OCI-LY3 (cell line): ENCODE measurements around the gene KRT16.
"Not testable (repeated sequence)": the region's sequence is repeated elsewhere in the genome, so short reads cannot be mapped to it uniquely, and the experiment has no call there.

Experiments used
- H2AFZ ChIP-seq: fragments of 200-600, 300-600 bp; shearing (Covaris generic); 2 replicates; pipeline ENCODE4 v1.6.0; 2014; ENCODE audit warnings: antibody characterized with exemption, low read depth, low read length
- H3K27ac ChIP-seq: fragments of 200-600, 300-600 bp; sonication (generic); 2 replicates; pipeline ENCODE4 v1.5.1; 2014; ENCODE audit warnings: mild to moderate bottlenecking, low read length, moderate library complexity, mixed read lengths
- H3K27me3 ChIP-seq: fragments of 200-600, 300-600 bp; sonication (generic); 2 replicates; pipeline ENCODE4 v1.6.1; 2014; ENCODE audit warnings: low read depth, low read length, mixed read lengths
- H3K36me3 ChIP-seq: fragments of 200-600, 300-600 bp; sonication (generic); replicated peaks from 2 replicates; pipeline ENCODE3; 2014; ENCODE audit warnings: low read depth, low read length, mixed read lengths
- H3K4me1 ChIP-seq: fragments of 300-600, 200-600 bp; sonication (generic); 2 replicates; pipeline ENCODE4 v1.6.1; 2014; ENCODE audit warnings: low read length, mixed read lengths
- H3K4me2 ChIP-seq: fragments of 200-600, 300-600 bp; sonication (generic); 2 replicates; pipeline ENCODE4 v1.6.1; 2014; ENCODE audit warnings: low read length, mixed read lengths
- H3K4me3 ChIP-seq: fragments of 300-600, 200-600 bp; sonication (generic); 2 replicates; pipeline ENCODE4 v1.5.1; 2014; ENCODE audit warnings: antibody characterized with exemption, mild to moderate bottlenecking, low read length, moderate library complexity
- H3K79me2 ChIP-seq: fragments of 300-600, 200-600 bp; shearing (Covaris generic); 2 replicates; pipeline ENCODE4 v1.6.1; 2014; ENCODE audit warnings: mild to moderate bottlenecking, low read length, mixed read lengths
- H3K9ac ChIP-seq: fragments of 300-600, 200-600 bp; shearing (Covaris generic); 2 replicates; pipeline ENCODE4 v1.6.0; 2014; ENCODE audit warnings: mild to moderate bottlenecking, low read length, moderate library complexity
- H3K9me3 ChIP-seq: fragments of 200-600, 300-600 bp; shearing (Covaris generic); 2 replicates; pipeline ENCODE4 v1.6.1; 2014; ENCODE audit warnings: low read length, mixed read lengths; ENCODE audit not compliant: insufficient read depth
- H4K20me1 ChIP-seq: fragments of 200-600, 300-600 bp; sonication (generic); 2 replicates; pipeline ENCODE4 v1.6.1; 2016; ENCODE audit warnings: low read length, mixed read lengths; ENCODE audit not compliant: insufficient read depth
- EZH2phosphoT487 ChIP-seq: fragments of 200-600 bp; shearing (Covaris generic); IDR thresholded peaks from 2 replicates; pipeline ENCODE4 v1.6.1; 2018; ENCODE audit warnings: antibody characterized with exemption, mixed run types, low read depth
- TF ChIP-seq, protein P1 (sequence below): fragments of 200-600, 300-600 bp; sonication (generic); IDR thresholded peaks from 2 replicates; pipeline ENCODE4 v1.5.1; 2014; ENCODE audit warnings: antibody characterized with exemption, low read length, low read depth

The KRT16 gene

DNA sequence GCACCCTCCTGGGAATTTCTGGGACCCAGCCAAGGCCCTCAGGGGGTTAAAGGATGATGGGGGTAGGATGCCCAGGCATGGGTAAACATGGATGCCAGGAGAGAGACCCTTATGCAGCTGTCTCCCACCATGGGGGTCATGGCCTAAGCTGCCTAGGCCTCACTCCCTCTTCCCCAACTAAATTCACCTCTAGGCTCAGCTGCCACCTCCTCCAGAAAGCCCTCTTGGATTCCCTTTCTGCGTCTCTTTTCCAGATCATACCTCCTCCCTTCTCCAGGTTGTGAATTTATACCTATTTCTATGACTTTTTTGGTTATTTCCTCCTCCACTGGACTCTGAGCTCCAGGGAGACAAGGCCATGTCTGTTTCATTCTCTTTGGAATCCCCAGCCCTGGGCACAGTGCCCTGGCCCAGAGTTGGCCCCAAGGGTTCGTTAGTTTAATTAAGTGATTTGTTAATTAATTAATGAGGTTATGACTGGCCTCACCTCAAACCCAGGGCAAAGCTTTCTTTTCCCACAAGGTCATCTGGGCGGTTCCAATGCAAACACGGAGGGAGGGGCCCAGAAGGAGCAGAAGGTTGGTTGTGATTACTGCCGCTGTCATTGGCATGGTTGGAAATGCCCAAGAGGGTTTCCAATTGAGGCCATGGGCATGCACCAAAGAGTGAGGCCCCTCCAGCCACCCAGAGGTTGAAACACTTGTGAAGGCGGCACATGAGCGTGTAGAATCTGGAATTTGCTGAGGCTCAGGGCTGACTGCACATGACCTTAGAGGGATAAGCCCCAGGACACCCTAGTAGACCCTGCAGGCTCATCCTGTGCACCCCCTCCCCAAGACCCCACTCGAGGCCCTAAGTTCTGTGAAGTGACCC lies 18.7 kb upstream of the KRT16 start:
- TF ChIP-seq EZH2phosphoT487, result no peak
- H3K4me1 ChIP-seq, result no peaks in the 10 kb centered on the region
- no peak overlapping the region for H3K27ac ChIP-seq
- no peak overlapping the region for H3K4me3 ChIP-seq
- H4K20me1 ChIP-seq, result no peaks in the 10 kb centered on the region
- no peaks in the 10 kb centered on the region for H3K79me2 ChIP-seq
- no peak overlapping the region for H2AFZ ChIP-seq
- no peaks in the 10 kb centered on the region for H3K27me3 ChIP-seq
- H3K9ac ChIP-seq, result no peak overlapping the region
- no peaks in the 10 kb centered on the region for H3K9me3 ChIP-seq
- no peaks in the 10 kb centered on the region for H3K36me3 ChIP-seq
- H3K4me2 ChIP-seq, result no peak overlapping the region

DNA sequence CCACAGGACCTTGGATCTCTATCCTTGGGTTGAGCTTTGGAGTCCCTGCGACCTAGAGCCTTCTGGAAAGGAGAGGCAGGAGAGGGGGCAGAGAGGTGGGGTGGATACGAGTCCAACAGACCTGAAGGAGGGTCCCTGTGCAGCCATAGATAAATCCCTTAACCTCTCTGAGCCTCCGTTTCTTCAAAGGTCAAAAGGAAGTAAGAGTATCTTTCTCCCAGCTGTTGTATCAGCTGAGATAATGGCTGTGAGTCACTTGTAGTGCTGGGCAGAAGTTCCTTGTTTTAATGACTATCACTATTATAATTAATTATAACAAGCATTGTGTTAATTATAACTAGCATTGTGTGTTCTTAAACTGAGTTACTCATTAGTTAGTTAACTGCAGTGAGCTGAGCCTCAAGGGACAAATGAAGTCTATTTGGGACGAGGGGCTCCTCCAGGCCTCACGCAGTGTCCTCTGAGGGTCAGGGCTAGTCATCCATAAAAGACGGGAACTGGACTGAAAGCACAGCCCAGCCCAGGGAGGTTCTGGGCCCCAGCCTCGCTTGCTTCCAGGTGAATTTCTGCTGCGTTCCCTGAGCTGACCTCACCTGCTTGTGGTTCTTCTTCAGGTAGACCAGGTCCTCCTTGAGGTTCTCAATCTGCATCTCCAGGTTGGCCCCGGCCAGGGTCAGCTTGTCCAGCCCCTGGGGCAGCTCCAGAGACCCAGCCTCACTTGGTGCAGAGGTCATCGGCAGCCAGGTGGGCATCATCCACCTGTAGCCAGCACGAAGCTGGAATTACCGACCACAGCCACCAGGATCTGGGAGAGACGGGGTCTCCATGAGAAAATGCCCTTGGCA lies 17.5 kb upstream of the KRT16 start:
- Histone ChIP-seq H3K9me3 (no peaks in the 10 kb centered on the region), H2AFZ (no peak overlapping the region), H3K9ac (no peak overlapping the region), H3K27ac (no peak overlapping the region), H4K20me1 (no peaks in the 10 kb centered on the region), H3K79me2 (no peaks in the 10 kb centered on the region), H3K4me3 (no peak overlapping the region), H3K4me1 (no peaks in the 10 kb centered on the region), H3K4me2 (no peak overlapping the region), H3K27me3 (no peaks in the 10 kb centered on the region), H3K36me3 (no peaks in the 10 kb centered on the region)
- TF ChIP-seq EZH2phosphoT487, result no peak
- TF ChIP-seq, protein P1, sequence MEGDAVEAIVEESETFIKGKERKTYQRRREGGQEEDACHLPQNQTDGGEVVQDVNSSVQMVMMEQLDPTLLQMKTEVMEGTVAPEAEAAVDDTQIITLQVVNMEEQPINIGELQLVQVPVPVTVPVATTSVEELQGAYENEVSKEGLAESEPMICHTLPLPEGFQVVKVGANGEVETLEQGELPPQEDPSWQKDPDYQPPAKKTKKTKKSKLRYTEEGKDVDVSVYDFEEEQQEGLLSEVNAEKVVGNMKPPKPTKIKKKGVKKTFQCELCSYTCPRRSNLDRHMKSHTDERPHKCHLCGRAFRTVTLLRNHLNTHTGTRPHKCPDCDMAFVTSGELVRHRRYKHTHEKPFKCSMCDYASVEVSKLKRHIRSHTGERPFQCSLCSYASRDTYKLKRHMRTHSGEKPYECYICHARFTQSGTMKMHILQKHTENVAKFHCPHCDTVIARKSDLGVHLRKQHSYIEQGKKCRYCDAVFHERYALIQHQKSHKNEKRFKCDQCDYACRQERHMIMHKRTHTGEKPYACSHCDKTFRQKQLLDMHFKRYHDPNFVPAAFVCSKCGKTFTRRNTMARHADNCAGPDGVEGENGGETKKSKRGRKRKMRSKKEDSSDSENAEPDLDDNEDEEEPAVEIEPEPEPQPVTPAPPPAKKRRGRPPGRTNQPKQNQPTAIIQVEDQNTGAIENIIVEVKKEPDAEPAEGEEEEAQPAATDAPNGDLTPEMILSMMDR, result no peak

DNA sequence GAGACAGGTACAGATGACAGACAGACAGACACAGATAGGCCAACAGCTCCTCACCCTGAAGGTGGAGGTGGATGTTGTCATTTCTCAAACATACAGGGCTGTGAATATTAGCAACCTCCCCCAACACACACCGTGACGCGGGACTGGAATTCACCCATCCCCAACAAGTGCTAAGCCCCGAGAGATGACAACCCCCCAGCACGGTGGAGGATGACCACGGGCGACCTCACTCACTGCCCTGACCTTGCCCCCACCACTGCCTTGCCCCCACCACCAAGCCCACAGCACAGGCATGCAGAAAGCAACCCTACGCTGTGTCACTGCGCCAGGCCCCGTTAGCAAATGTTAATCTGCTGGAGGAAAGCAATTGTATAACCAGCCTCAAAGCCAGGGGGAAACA lies 16.7 kb upstream of the KRT16 start:
- Histone ChIP-seq H3K36me3 (no peaks in the 10 kb centered on the region), H3K9me3 (no peaks in the 10 kb centered on the region), H4K20me1 (no peaks in the 10 kb centered on the region), H3K4me1 (no peaks in the 10 kb centered on the region), H3K4me2 (no peak overlapping the region), H3K4me3 (no peak overlapping the region), H3K79me2 (no peaks in the 10 kb centered on the region), H2AFZ (no peak overlapping the region), H3K9ac (no peak overlapping the region), H3K27ac (no peak overlapping the region), H3K27me3 (no peaks in the 10 kb centered on the region)
- TF ChIP-seq, protein P1, result no peak
- no peak for TF ChIP-seq EZH2phosphoT487

DNA sequence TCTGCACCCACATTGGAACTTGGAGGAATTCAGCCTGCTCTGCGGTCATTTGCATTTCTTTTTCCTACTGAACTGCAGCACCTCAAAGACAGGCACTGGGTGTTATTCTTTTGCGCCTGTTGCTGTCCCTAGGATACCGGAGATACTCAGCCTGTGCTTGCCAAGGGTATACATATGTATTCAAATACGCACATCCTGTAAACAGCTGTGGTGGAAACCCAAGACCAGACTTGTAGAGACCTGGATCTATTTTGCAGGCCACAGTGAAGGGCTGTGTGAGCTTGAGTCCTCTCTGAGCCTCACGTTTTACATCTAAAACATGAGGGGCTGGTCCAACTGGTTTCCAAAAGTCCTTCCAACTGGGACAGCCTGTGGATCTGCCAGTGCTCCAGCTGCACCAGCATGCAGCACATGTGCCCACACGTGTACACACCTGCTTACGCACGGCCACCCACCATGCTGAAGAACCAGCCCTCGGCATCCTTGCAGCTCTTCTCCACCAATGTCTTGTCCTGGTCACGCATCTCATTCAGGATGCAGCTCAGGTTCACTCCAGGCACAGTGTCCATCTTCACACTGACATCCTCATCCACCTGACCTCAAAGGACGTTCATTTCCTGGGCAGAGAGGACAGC lies 16.2 kb upstream of the KRT16 start:
- not testable (repeated sequence) for H3K9ac ChIP-seq, H2AFZ ChIP-seq, H3K4me3 ChIP-seq, H3K9me3 ChIP-seq, H3K4me1 ChIP-seq, H3K79me2 ChIP-seq, H3K27ac ChIP-seq, H3K27me3 ChIP-seq, H3K4me2 ChIP-seq, H4K20me1 ChIP-seq, H3K36me3 ChIP-seq

DNA sequence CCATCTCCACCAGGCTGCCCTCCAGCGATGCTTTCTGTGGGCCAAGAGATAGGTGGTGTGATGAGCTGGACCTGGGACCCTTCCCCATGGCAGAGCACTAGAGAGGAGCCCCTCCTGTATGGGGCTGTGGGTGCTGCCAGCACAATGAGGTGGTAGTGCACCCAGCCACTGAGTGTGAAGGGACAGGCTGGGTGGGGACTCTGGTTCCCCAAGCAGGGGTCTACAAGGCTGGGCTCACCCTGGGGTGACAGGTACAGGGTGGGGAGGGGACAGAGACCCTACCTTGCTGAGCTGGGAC lies 15.5 kb upstream of the KRT16 start:
- not testable (repeated sequence) for H2AFZ ChIP-seq, H3K4me1 ChIP-seq, H3K4me3 ChIP-seq

More for the DNA sequence above, 15.5 kb upstream of the KRT16 start:
- H3K27ac ChIP-seq, H4K20me1 ChIP-seq, H3K9ac ChIP-seq, H3K36me3 ChIP-seq, H3K79me2 ChIP-seq, H3K27me3 ChIP-seq, H3K4me2 ChIP-seq, H3K9me3 ChIP-seq: not testable (repeated sequence)
